TTC549 (cell line): ENCODE measurements around the gene GPAM.

Experiments used
- FAIRE-seq: peaks from 2 replicates; lab custom pipeline; 2012; peaks lifted over from hg19 to GRCh38; lab: Jason Lieb, UNC

Gene GPAM

DNA sequence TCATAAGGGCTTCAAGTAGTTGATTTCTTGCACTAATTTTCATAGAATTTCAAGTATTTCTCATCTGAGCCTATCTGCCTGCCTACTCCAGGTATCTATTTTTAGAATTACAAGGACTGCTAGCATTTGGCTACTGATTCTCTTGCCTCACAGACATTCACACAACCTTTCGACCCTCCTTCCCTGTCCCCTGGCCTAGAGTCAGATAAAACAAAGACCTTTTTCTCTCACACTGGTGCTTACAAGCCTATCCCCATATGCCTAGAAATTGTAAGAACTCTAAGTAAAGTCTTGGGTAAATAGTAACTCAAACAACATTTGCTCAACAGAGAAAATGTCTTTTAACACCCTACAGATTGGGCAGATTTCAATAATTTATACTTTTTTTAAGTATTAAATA, 6.3 kb downstream of the GPAM start:
- no peak for FAIRE-seq

DNA sequence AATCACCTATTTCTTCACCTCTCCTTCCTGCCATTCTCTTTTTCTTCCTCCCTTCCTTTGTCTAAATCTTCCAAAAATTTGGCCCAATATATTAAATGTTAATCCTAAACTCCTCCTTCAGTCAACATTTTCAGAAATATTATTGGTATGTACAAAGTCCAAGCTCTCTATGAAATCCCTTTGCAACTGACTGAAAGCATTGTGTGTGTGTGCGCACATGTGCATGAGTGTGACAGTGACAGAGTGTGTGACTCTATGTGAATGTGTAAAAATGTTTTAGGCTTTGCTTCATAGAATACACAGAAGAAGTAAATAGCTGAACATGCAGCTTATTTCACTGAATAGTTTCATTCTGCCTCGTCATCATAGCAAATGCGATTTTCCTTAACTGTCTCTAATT, 7.0 kb downstream of the GPAM start:
- no peak for FAIRE-seq

DNA sequence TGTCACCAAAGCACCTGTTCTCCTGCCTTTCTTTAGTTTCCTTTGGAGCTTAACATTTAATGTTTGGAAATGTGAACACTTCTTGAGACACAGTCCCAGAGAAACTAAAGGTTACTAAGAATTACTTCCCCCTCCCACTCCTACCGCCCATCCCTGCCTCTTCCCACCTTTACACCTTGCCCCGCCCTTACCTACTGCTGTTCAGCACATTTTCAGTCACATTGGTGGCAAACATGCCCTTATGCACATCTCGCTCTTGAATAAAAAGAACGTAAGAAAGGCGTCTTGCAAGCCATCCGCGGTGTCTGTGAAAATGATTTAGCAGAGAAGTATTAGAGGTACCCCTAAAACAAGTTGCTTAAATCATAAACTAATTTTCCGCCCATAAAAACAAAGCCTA, 8.2 kb downstream of the GPAM start:
- no peak for FAIRE-seq

DNA sequence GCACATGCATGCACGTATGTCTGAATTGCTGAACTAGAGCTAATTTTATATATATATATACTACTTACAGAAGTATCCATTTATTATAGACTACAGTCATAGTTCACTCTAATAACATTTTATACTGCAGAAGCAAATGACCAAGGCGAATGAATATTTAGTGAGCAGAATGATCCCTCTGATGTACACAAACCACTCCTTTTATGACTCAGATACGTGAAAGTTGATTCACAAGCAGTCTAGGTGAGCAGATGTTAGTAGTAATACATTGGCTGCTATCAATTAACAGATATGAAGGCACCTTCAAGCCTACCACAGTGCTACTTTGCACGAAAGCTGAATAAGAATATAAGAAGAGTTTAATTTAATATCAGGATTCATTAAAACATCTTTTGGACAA, 10.4 kb downstream of the GPAM start:
- no peak for FAIRE-seq

DNA sequence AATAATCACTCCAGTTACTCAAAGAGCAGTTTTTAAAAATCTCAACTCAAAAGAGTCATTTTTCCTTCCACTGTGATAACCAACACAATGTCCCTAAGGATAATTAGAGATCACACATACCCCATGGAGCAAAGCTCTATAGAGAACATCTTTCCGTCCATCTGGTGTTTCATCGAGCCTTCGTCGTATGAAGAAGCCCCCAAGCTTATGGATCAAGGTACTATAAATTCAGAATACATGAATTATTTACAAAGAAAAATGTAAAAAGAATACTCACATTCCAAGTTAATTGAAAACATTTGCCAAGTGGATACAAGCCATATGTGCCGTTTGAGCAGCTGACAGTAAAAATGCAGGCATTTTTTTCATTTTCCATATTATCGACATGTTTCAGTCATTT, 14.8 kb downstream of the GPAM start:
- FAIRE-seq = no peak

DNA sequence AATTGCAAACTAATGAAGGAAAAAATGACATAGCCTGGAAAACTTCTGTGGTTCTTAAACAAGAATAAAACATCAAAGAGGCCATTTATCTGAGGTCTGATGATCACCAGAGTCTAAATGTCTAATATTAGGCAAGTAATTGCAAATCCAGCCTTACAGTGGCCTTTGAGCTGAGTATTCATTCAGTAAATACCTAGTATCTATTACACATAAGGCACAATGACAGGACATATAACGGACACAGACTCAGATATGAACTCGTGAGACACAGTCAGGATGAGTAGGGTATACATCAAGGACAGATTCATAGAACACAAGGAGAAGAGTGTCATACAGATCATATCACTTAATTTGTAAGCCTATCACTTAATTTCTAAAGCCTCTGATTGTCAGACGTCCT, 16.8 kb downstream of the GPAM start:
- FAIRE-seq = no peak

DNA sequence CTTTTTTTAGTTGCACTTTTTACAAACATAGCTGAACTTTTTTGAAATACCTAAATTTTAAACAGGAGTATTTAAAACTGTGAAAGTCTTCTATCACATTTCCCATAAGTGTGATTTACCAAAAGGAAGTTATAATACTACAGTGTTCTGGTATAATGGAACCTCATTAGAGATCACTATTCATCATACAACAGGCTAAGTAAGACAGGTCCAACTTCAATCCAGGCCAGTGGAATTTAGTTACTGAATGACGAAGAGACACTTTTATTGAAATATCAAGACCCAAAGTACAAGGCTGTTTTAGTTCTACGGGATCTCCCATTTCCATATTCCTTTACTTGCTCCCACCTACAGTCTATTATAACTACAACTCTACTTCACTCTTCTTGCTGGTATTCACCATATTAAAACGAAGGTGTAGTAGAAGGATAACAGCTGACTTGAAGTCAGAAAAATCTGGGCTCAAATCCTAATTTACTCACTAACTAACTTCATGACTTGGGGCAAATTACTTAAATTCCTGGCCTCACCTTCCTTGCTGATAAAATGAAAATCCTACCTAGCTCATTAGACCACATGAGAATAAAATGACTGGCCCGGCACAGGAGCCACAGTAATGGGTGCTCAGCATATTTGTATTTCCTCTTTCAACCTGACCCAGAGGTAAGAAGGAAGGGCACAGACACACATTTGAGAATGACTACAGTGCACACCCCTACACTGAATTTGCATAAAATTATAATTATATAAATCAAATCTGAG, 21.6 kb downstream of the GPAM start:
- FAIRE-seq = no peak

DNA sequence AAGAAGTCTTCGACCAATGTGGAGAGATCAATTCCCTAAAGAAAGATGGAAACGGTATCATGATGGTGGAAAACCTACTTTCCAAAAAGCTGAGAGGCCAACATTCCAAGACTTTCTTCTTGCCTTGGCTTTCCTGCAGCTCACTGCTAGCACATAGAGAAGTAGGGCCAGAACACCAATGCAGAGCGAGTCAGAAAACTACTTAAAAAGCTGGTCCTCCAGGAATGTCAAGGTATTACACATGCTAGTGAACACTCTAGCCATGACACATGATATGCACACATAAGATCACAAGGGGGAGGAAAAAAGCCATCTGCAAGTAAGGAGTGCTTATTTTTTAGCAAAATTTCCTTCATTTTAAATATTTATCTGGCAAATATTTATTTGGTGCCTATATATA, 22.7 kb downstream of the GPAM start:
- no peak for FAIRE-seq

DNA sequence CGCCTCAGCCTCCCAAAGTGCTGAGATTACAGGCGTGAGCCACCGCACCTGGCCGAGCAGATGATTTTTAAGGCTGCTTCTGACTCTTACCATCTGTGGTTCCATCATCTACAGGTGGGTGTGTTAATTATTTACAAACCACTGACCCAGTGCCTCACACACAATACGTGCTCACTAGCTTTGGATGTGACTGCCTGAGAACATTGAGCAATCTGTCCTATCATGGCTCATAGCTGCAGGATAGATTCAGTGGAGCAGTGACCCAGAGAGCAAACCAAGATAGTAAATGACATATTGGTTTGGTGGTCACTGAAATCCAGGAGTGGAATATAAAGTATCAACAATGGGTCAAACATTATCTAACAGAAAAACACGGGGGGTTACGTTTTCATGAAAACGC, 24.1 kb downstream of the GPAM start:
- no peak for FAIRE-seq

DNA sequence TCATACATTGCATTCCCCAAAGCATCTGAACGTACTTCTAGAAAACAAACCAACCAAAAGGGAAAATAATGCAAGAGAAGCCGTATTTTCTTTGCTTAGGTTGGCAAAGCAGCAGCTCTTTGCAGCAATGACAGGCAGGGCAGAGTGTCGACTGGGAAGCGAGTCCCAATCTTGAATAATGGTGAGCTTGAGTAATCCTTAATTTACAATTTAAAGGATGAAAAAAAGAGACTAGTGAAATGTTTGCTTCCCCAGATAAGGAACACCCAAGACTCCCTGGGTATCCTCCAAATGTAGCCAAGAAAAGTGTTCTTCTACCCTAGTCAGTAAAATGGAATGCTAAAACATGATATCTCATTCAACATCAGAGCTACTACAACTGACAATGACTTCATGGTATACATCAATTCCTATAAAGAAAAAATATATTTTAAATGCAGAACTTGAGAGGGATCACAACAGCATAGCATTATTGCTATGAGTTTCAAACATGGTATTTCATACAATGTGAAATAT, 32.0 kb downstream of the GPAM start:
- no peak for FAIRE-seq

DNA sequence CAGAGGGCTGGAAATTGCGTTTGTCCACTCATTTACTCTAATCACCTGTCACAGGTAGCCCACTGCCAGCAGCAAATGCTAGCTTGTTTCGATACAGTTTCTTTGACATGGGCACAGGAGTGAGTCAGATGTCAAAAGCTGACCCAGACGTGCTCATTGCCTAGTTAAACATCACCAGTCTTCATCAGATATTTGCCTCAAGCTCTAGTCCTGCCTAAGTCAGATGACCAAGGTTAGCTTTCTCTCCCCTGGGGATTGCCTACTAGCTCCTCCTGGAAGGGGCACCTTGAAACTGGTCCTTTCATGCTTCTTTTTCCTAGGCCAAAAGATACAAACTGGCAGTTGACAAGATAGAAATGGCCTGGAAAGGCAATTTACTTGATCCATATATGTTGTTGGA, 35.2 kb downstream of the GPAM start:
- FAIRE-seq = no peak

DNA sequence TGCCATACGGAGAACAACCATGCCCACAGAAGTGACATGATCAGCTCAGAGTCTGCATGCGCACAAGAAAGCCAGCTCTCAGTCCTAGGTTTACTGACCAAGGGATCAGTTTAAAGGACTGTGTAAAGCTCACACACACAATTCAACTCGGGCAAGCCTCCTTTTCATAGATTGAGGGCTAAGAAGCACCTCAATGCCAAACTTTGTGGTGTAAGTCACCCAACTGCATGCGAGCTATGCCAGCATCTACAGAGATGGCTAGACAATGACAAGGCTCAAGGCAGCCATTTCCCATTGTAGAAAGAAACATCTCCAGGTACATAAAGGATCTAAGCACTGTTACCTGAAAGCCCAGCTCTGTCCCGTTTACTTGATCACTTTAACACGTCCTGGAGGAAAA, 36.8 kb downstream of the GPAM start:
- no peak for FAIRE-seq

DNA sequence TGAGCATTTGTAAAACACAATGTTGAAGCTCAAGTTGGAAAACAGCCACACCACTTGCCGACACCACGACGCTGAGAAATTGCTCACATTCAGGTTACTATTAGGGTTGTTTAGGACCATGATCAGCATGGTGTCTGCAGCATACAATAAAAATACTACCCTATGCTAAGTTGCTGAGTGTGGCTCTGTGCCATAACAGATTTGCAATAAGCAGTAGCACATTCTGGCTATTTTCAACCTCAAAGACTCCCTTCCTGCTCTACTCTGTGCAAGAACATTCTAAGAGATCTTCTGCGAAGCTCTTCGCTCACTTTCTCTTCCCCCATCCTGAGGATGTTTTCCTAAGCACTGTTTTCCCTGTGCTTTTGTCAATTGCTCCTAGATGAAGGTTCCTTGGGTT, 38.3 kb downstream of the GPAM start:
- no peak for FAIRE-seq

DNA sequence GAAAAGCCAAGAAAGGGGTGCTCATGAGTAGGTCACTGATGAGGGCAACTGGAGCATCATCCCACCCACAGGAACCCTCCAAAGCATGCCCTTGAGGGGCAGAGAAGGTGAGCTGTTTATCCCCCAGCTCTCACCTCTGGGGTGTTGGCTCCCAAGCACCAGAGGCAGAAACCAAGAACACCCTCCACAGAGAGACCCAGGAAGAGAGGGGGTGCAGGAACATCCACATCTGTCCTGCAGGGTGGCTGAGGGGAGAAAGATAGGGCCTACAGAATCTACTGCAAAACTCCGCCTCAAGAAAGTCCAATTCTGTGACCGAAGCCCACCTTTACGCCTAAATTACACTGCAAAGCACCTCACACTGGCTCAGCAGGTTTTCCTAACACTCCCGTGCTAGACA, 40.1 kb downstream of the GPAM start:
- no peak for FAIRE-seq

DNA sequence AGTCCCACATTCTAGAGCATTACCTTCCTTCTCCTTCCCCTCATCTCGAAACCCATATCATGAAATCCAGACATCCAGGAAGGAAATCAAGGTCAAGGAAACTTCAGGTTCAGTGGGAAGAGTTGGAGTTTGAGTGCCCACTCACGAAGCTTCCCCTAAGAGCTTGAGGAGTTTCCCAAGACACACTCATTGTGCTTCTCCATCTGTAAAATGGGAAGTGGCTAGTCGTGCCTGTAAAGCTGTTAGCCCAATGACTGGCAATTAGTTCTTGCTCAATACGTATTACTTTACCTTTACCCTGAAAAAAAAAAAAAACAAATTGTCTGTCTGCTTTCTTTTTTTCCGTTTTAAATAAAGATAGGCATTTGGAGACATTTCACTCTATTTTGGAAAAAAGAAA, 42.3 kb downstream of the GPAM start:
- no peak for FAIRE-seq

DNA sequence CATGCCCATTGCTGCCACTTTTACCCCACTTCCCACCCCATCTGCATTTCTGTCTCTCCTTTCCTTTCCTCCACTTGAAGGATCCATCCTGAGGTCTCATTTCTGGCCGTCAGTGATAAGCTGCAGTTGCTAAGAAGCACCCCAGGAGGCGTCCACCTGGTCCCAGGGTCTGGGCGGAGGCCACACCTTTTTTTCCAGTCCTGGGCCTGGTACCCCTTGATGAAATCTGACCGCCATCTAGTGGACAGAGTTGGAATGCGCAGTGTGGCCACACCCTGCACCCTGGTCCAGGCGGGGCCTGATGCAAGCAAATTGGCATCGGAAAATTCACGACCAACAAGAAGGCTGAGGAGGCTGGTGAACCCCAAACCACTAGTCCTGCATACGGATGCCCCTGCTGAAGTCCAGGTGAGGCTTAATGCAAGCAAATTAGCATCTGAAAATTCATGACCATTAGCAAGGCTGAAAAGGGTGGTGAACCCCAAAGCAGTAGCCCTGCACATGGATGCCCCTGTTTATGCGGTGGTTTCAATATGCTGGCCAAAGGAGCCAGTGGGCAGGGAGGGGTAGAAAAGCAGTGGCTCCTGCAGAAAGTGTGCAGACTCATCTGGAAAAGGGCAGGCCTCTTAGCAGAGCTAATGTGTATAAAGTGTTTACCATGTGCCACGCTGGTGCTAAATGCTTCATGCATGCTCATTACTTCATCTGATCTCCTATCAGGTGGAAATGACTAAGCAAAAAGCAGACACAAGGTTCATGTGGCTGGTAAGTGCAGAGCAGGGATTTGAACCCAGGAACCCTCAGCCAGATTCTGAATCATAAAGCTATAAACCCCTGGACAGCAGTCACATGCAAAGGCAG, 43.2 kb downstream of the GPAM start:
- no peak for FAIRE-seq

DNA sequence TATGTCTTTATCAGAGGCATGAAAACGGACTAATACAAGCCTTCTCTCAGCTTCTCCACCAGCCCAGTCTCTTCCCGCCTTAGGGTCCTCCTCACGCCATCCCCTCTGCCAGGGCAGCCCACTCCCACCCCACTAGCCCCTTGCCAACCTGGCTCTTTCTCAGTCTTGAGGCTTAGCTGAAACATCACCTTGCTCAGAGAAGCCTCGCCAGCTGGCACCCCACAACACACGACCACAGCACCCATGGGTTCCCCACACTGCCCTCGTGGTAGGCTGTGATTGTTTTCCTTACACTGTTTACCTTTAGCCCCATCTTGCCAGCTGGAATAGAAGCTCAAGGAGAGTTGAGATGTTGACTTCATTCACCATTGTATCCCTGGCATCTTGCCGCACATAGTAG, 44.4 kb downstream of the GPAM start:
- FAIRE-seq = no peak

DNA sequence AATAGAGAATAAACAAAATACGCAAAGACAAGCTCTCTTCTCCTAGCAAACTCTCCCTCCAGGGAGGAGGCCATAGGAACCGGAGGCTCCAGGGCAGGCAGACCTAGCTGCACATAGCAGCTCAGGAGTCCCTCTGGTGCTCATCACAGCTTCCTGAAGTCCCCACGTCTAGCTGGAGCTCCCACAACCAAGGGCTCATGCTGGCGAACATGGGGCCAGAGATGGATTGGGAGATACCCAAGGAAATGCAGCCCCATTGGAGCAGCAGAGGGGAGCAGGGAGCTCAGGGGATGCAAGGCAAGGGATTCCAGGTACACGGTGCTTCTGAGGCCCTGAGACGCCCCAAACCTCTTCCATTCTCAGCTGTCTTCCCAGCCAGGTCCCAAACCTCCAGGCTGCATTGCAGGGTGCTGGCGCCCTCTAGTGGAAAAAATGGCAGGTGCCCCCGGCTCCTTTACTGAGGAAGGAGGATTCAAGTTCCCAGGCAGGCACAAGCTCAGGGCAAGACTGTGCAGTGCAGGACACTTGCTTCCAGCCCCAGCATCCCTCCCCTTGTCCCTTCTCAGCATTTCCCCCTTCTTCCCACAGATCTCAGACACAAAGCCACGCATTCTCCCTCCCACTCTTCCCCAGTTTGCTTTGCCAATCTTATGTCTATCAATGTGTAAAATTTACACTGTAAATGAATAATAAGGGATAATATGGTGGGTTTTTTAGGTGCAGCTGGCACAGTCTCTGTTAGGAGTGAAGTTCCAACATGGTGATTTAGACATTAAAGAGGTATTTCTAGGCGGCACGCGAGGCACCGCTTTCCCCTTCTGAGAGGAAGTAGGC, 46.2 kb downstream of the GPAM start:
- FAIRE-seq = no peak

DNA sequence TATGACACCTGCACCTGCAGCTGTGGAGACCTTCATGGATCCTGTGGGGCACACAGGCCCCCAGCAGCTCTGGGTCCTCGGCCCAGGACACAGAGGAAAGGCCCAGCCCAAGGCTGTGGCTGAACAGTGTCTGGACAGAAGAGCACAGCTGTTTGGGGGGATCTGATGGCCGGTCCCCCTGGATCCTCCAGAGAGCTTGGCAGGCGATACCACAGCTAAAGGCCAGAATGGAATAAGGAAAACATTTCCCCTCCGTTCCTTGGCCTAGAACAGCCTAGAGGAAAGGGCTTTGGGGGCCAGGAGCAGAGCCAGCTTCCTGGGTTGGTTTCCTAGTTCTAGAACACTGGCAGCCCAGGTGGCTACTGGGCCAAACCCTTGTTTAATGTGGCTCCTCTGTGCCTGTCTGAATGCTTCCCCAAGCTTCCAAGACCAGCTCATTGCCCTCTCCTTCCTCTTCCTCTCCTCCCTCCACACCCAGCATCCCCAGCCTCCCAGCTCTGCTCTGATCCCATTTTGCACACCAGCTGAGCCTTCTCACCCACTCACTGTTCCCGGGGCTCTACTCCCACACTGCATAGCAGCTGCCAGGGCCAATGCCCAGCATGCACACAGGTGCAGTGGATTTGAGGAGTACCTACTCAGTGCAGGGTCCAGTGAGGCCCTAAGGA, 46.9 kb downstream of the GPAM start:
- no peak for FAIRE-seq

DNA sequence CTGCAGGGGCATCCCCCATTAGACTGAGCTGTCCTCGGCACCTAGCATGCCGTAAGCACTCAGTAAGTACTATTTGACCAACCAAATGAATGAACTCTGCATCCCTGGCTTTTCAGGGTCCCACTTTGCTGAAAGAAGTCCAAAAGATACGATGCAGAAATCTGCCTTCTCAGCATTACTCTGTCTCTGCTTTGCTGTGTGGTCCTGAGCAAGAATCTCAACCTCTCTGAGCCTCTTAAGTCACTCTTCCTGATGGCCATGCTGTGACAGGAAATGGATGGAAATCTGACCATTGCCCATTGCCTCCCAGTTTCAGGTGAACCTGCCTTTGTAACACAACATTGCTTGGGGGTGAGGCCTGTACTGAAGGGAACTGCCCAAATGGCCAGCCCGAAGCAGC, 48.0 kb downstream of the GPAM start:
- no peak for FAIRE-seq

DNA sequence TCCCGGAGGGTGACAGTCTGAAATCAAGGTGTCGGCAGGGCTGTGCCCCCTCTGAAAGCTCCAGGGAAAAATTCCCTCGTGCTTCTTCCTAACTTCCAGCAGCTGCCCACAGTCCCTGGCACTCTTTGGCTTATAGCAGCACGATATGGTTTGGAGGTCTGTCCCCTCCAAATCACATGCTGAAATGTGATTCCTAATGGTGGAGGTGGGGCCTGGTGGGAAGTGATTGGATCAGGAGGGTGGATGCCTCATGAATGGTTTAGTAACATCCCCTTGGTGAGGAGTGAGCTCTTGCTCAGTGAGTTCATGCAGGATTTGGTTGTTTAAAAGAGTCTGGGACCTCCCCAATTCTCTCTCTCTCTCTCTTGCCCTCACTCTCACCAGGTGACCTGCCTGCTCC, 51.1 kb downstream of the GPAM start:
- no peak for FAIRE-seq

DNA sequence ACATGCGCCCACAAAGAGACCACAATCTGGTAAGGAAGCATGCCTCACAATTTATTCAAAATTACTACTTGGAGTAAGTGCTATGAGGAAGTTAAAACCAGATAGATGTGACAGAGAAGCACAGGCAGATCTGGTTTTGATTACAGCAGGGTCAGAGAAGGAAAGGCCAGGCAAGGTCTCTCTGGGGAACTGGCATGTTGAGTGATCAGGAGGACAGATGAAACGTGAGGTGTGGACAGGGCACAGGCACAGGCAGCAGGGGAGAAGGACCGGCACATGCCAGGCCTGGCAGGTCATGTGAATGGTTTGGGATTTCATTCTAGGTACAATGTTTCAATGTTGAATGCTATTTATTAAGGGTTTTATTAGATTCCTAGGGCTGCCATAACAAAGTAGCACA, 51.6 kb downstream of the GPAM start:
- no peak for FAIRE-seq
